Measurements from ENCODE around the gene HSPA12B.

HSPA12B gene

GRCh38 chr20:3797592-3798372, 65.3 kb downstream of the HSPA12B start (continued):
- no peak for TF ChIP-seq ZBTB6 (tag by site-specific recombination; IDR thresholded peaks at IDR 0.05)
- peak; percentile 92 for TF ChIP-seq KLF1 (tag by site-specific recombination; IDR thresholded peaks at IDR 0.05)
- TF ChIP-seq ZNF391 (tag by site-specific recombination; IDR thresholded peaks at IDR 0.05; ENCODE audit: borderline replicate concordance, low read depth): no peak
- TF ChIP-seq ZNF600 (tag by site-specific recombination; IDR thresholded peaks at IDR 0.05): no peak
- TF ChIP-seq ZNF366 (tag by site-specific recombination; conservative IDR thresholded peaks at IDR 0.05): no peak
- no peak for TF ChIP-seq RBAK (tag by site-specific recombination; IDR thresholded peaks at IDR 0.05)
- no peak for TF ChIP-seq PRDM1 (tag by site-specific recombination; IDR thresholded peaks at IDR 0.05)
- TF ChIP-seq ZNF645 (tag by site-specific recombination; IDR thresholded peaks at IDR 0.05): no peak
- TF ChIP-seq ZNF26 (tag by site-specific recombination; IDR thresholded peaks at IDR 0.05): no peak
- TF ChIP-seq ZNF354C (tag by site-specific recombination; IDR thresholded peaks at IDR 0.05; ENCODE audit: borderline replicate concordance, low read depth): no peak
- peak; percentile 85 for TF ChIP-seq ZNF692 (tag by site-specific recombination; IDR thresholded peaks at IDR 0.05)
- TF ChIP-seq ZNF211 (tag by site-specific recombination; IDR thresholded peaks at IDR 0.05; ENCODE audit: low read depth): no peak
- TF ChIP-seq MEIS1 (CRISPR knock-in tag; IDR thresholded peaks at IDR 0.05; ENCODE audit: borderline replicate concordance): no peak
- TF ChIP-seq SCRT1 (tag by site-specific recombination; IDR thresholded peaks at IDR 0.05; ENCODE audit: borderline replicate concordance): no peak
- peak; percentile 21 for TF ChIP-seq SP3 (tag by site-specific recombination; IDR thresholded peaks at IDR 0.05)
- TF ChIP-seq ZNF248 (tag by site-specific recombination; IDR thresholded peaks at IDR 0.05): no peak
- TF ChIP-seq SP2 (tag by site-specific recombination; IDR thresholded peaks at IDR 0.05): 0 out of 2 replicates have a peak, but pooled peaks have one; percentile 17

GRCh38 chr20:3798373-3798768, 65.9 kb downstream of the HSPA12B start:
- Histone ChIP-seq H3K36me3 (ENCODE audit: control insufficient read depth in 2 of 2, insufficient read depth in 1 of 2, low read length in 2 of 2) (peaks cover 14 to 61% of the 10 kb centered on the region in 2 experiments), H3K27ac (ENCODE audit: extremely low read depth, low read depth, low read length) (no peak overlapping the region), H3K9me3 (ENCODE audit: control insufficient read depth, insufficient read depth, low read depth, low read length) (no peaks in the 10 kb centered on the region), H3K4me1 (ENCODE audit: control insufficient read depth, insufficient read depth, low read length) (peaks cover 12% of the 10 kb centered on the region), H3K4me3 (ENCODE audit: low read depth, low read length) (no peak overlapping the region)
- CTCF ChIA-PET: no interaction called here
- TF ChIP-seq ZNF426 (tag by site-specific recombination; IDR thresholded peaks at IDR 0.05) (no peak), YY1 (tag by site-specific recombination; IDR thresholded peaks at IDR 0.05) (no peak), HOXC10 (CRISPR knock-in tag; IDR thresholded peaks at IDR 0.05) (no peak), ZNF624 (tag by site-specific recombination; IDR thresholded peaks at IDR 0.05) (no peak), ZNF23 (tag by site-specific recombination; IDR thresholded peaks at IDR 0.05; ENCODE audit: borderline replicate concordance) (no peak), TSHZ1 (tag by site-specific recombination; IDR thresholded peaks at IDR 0.05; ENCODE audit: borderline replicate concordance) (no peak)
- POLR2A ChIA-PET: interaction anchor here (0.7 kb wide), 1 partner anchor 10 kb away, joined by 4 read pairs; no protein-coding TSS in a partner anchor
